Sigmoid colon (tissue), 4 donors: ENCODE measurements around the gene MBNL1.

ENCODE experiments used
- CTCF ChIP-seq, 4 experiments: fragments of 450-650 bp in 3 of 4; fragments of 200-600 bp in 1 of 4; IDR thresholded peaks; one replicate each; pipeline ENCODE4 v1.5.1; 2016 to 2019; ENCODE audit warnings: antibody characterized with exemption in 4 of 4, mild to moderate bottlenecking in 3 of 4, moderate library complexity in 2 of 4
- EP300 ChIP-seq, 4 donors: sonication (generic); formaldehyde crosslinking; IDR thresholded peaks; one replicate each; pipeline ENCODE4 v1.6.1; 2017; ENCODE audit warnings: antibody characterized with exemption in 4 of 4

DNA sequence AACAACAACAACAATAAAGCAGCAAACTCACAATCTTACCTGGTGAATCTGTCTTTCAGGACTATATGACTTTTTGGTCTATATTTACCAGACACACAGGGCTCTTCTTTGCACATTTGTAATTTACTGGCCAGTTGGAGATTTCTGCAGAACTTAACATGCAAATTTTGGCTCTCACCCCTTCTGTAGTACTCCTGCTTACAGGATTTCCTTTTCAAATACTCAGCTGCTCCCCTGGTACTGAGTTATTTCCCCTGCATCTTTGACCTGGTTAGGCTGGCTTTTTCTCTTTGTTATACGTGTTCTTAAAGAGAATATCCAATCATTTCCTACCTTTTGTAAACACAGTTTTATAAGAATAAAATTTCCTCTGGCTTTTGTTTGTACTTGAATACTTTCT is 228.0 kb downstream of the MBNL1 start:
- TF ChIP-seq CTCF (IDR thresholded peaks at IDR 0.05) (no peak), EP300 (IDR thresholded peaks at IDR 0.05) (no peak)
